GM18907 (cell line): ENCODE results near the gene CD151.

ENCODE experiments used
- ATAC-seq: cut with Tn5 transposase; IDR thresholded peaks from one replicate; pipeline ENCODE4 v1.9.1; 2021; ENCODE audit warnings: mild to moderate bottlenecking, moderate library complexity; ENCODE audit not compliant: unreplicated experiment

CD151 gene

DNA sequence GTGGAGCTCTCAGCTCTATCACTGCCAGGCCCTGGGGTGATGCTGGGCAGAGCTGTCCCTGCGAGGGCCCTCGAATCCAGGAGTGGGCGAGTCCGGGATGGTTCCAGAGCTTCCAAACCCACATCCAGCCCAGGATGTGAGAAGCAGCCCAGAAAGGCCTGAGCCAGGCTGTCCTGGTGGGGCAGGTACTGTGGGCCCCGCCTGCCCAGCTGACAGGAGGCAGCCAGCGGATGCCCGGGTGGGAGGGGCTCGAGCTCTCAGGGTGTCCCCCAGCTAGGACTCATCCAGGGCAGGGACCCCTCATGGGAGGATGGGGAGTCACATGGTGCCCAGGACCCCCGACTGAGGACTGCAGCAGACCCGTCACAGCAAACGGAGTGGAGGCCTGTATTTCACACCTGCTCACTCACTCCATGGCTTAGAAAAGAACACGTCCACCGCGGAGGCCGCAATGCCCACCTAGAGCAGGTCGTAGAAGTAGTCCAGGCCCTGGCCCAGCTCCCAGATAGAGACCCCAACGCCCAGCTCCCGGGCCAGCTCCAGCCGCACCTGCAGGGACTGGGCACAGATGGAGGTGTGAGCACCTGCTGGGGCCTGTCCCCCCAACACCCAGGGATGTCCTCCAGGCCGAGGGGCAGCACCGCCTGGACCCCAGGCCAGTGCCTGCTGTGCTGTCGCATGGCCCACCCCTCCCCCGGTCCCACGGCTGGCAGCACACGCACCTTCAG, 36.8 kb downstream of the CD151 start:
- no peak for ATAC-seq

DNA sequence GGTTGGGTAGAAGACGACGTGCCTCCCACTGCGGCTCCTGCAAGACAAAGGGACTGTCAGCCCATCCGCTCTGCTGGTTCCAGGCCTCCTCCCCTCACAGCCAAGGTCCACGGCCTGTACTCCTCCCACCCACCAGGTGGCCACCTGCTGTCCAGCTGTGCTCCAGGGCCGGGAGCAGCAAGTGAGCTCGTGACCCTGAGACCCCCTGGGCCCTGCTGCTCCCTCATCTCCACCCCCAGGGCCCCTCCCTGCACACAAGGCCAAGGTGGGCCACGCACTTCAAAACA, 37.3 kb downstream of the CD151 start:
- ATAC-seq = no peak

DNA sequence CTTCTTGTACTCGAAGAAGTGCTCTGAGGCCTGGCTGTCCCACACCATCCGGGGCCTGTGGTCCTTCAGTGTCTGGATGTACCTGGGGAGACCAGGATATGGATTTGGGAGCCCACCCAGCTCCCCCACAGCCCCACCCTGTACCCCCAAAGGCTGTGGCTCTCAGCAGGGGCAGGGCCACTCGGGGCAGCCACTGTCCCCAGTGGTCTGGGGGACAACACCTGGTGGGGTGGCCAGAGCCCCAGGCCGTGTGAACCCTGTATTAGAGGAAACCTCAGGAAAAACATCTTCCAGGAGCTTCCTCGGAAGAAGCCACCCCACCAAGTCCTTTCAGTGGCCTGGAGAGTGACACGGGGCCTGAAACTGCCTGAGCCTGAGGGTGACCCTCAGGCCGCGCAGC, 37.7 kb downstream of the CD151 start:
- no peak for ATAC-seq

DNA sequence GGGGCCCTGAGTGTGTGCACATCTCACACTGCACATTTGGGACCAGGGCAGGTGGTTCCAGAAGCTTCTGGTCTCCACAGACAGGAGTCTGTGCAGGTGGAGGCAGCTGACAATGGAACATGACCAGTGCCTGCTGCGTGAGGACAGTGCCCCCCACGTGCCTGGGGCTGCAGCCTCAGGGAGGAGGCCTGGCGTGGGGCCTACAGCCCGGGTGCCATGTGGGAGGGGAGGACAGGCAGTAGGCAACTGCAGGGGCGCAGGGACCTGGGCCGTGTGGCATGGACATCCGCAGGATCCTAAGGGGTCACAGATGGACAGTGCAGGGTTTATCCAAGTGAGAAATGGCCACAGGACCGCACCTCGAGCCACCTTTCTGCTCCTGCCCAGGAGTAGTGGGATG, 38.7 kb downstream of the CD151 start:
- ATAC-seq = no peak

DNA sequence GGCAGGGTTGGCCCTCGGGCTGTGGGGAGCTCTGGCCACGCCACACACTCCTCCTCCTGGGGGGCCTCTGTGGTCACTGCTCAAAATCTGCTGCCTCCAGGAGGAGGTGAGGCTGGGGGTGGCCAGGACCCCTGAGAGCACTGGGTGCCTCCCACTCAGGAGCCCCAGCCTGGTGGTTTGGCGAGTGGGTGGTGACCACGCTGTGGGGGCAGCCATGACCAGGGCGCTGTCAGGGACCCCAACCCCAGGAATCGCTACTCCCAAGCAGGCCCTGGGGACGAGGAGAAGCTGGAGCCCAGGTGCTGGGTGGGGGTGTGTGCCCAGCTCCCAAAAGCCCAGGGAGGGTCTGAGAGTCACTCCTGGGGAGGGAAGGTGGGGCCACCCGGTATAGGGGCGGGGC, 40.0 kb downstream of the CD151 start:
- ATAC-seq = no peak

DNA sequence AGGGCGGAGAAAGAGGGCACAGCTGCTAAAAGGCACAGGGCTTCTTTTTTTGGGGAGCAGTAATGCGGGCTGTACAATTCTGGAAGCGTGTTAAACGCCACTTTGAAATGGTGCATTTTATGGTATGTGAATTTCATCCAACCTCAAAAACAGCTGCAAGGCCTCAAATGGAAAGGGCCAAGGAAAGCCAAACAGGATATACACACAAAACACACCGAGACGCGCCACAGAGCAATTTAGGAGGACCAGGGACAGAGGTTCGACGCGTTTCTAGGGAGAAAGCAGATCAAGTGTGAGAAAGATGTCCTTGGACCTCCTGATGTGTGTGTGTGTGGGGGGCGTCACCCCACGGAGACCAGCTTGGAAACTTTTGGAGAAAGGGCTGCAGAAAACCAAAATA, 41.0 kb downstream of the CD151 start:
- no peak for ATAC-seq

DNA sequence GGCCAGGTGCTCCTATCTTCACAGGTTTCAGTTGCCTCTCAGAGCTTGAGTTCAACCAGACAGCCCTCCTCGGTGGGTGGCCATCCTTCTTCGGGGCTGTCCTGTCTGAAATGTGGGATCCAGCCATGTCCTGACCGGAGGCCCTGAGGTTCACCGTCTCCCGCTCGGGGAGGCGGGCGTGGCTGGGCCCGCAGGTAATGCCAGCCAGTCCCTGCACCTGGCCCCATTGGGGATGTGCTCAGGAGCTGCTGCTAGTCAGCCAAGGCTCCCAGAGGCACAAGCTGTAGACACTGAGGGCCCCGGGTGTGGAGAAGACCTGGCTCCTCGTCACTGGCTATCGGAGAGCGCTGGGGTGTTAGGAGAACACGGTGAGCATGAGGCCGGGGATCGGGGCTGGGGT, 42.5 kb downstream of the CD151 start:
- no peak for ATAC-seq

DNA sequence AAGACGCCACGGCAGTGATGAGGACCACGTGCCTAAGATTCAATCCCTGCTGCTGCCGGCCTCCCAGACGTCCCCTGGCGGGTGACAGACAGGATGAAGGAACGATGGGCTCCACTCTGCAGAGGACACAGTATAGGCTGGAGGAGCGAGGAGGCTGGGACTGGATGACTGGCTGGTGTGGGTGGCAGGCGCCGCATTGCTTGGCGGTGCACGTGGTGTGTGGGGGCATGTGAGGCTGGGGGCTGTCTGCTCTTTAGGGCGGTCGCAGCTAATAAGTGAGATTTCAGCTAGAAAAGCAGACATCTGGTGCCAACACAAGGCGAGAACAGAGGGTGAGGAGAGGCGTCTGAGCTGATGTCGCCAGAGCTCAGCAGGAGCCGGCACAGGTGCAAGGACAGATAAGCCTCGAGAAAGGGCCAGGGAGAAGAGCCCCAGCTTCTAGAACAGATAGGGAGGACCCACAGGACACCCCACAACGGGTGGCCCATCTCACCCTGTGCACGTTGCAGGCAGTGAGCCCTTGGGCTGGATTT, 43.1 kb downstream of the CD151 start:
- ATAC-seq = no peak

DNA sequence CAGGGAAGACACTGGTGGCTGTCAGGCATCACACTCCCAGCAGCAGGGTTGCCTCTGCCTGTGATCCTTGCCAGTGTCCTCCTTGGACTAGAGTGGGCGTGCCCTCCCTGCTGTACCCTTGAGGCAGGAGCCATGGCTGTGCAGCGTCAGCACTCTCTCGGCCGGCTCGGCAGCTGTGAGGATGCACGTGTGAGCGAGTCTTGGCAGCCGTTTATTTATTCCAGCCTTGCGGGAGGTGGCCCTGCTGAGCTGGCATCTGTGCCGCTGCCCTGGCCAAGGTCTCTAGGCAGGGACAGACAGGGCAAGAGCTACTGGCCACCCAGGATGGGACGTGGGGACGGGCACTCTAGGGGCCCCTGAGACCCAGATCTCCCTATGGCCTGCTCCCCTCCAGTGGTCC, 43.8 kb downstream of the CD151 start:
- ATAC-seq = no peak

DNA sequence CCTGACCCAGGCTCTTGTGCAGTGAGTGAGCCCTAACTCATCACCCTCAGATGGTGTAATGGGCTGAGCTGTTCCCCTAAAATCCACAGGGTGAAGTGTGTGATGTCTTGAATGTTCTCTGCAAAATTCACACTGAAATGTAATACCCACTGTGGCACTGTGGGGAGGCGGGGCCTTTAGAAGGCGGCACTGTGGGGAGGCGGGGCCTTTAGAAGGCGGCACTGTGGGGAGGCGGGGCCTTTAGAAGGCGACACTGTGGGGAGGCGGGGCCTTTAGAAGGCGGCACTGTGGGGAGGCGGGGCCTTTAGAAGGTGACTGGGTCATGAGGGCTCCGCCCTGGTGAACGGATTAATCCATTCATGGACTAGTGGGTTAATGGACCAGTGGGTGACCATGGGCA, 44.8 kb downstream of the CD151 start:
- no peak for ATAC-seq

DNA sequence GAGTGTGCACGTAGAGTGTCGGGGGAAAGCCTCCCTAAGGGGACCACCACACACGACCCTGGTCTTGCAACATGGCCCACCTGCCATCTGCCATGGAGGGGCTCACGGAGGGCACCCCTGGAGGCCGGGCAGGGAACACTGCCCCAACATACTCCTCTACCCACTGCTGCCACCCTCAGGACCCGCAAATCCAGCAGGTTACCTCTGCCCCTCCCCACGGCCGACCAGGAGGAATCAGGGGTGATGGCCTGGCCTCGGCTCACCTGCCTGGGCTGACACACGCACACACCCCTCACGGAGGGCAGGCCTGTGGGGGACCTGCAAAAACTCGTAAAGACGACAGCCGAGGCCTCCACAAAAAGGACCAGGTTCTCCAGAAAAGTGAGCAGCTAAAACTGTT, 47.7 kb downstream of the CD151 start:
- ATAC-seq = no peak

DNA sequence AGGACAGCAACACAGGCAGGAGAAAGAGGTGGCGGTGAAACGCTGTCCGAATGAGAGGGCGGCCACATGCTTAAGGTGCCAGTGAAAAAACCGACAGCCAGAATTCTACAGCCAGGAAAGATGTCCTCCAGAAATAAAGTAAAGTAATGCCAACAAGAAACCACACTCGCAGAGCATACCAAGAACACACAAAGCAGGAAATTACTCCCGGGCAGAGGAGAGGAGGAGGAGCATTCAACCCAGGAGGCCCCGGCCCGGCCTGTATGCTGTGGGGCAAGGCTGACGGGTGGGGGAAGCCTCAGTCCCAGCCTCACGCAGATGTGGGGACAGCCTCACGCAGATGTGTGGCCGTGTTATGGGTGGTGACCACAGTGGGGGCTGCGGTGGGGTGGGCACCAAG, 49.8 kb downstream of the CD151 start:
- ATAC-seq = no peak

DNA sequence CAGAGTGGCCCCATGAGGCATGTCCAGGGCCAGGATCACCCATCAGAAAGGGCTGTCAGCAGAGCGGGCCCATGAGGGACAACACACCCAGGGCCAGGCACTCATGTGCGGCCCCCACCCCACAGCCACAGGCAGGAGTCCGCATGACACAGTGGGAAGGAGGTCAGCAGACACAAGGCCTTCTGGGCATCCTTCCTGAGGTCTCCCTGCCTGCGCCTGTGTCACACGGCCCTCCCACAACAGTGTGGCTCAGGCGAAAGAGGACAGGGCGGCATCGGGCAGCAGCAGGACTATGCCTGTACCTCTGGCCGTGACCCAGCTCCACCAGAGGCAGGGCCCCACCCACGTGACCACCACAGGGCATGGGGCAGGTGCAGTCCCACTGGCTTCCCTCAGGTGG, 50.8 kb downstream of the CD151 start:
- no peak for ATAC-seq

DNA sequence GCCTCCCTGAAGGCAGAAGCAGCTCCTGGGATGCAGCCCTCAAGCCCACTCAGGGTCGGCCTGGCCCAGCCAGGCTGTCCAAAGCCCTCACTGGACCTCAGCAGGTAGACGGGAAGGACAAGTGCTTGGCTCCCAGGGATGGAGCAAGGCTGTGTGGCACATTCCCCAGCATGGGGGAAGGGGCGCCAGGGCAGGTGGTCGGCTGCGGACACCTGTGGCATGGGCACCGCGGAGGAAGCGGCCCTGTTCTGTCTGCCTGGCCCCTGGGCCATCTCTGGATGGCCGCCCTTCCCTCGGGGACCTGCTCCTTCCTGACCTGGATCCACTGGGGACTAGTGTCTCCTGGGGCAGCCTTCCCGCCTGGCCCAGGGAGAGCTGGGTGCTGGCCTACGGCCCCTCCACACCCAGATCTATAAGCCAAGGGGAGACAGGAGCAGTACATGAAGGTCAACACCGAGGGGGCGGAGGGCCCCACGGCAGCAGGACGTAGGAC, 51.9 kb downstream of the CD151 start:
- ATAC-seq = no peak

DNA sequence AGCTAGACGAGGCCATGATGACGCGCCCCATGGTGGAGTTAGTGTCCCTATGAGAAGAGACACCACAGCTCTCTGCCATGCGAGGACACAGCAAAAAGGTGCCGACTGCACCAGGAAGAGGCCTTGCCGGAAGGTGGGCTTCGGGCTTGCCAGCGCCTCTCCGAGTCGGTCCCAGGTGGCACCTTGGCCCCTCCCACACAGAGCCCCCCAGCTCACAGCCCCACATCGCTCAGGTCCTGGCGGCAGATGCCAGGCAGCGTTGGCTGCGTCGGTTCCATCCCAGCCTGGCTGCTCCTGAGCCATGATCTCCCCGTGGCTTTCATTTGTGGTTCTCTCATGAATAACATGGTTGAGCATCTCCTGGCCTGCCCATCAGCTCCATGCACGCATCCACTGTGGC, 53.8 kb downstream of the CD151 start:
- ATAC-seq = no peak

DNA sequence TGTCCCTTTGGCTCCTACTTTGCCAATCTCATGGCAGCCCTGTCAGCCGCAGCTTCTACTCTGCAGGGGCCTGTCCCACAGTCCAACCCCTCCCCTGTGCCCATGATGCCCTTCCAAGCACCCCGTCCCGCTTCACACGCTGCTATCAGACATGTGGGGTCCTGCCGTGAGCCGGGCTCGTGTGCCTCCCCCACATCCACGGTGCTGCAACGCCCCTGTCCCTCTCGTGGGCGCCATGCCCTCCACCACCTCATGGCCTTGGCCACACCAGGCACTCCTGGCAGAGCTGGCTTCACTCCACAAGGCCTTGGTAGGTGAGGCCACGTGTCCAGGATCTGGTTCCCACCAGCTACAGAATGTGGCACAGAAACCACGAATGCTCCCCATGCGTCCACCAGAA, 54.8 kb downstream of the CD151 start:
- no peak for ATAC-seq
